HG02981 (cell line): Measurements from ENCODE around the gene DNAJC12.
A peak's percentile ranks its signal among the peaks of the same experiment; 100 is the strongest.
"Not testable (repeated sequence)": the region's sequence is repeated elsewhere in the genome, so short reads cannot be mapped to it uniquely, and the experiment has no call there.

ENCODE experiments used
- ATAC-seq: cut with Tn5 transposase; IDR thresholded peaks from one replicate; pipeline ENCODE4 v1.9.1; 2021; ENCODE audit warnings: mild to moderate bottlenecking, moderate library complexity; ENCODE audit not compliant: unreplicated experiment

Gene DNAJC12

DNA sequence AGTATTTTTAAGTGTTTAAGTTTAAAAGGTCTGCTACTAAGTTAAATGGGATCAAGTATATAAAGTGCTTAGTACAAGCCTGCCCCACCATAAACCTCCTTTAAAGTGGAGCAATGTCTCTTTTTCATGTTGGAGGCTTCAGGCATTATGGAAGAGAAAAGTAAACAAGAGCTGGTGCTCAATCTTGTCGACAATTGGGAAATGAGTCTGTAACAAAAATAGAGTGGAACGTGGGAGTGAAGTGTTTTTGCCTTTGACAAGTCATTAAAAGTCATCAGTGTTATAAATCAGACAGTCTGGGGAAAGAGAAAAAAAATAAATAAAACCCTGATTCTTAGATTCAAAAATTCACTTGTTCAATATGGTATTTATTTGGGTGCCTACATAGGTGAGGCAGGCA lies 44.7 kb downstream of the DNAJC12 start:
- ATAC-seq = no peak

DNA sequence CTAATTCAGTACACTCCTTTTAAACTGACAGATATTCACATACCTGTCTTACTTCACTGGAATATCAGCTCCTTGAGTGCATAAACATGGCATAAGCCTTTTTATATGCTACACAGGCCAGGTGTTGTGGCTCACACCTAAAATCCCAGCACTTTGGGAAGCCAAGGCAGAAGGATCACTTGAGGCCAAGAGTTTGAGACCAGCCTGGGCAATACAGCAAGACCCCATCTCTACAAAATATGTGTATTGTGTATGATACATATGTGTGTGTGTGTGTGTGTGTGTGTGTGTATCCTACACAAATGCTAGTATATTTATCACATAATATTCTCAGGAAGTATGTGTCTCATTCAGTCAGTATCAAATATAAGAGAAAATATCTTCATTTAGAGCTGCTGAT lies 45.3 kb downstream of the DNAJC12 start:
- ATAC-seq = no peak

GRCh38 chr10:67790534-67791408 lies 47.2 kb downstream of the DNAJC12 start:
- ATAC-seq = peak; percentile 54

DNA sequence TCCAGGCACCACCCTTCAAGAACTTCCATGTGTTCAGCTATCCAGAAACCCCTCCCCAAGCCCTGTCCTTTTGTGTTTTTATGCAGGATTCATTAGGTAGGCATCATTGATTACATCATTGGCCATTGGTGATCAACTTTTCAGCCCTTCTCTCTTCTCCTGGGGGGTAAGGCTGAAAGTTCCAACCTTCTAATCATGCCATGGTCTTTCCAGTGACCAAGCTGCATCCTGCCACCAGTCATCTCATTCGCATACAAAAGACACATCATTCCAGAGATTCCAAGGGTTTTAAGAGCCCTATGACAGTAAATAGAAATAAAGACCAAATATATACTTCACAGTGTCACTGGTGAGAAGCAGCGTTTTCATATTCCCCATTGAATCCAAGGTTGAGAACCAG lies 48.2 kb downstream of the DNAJC12 start:
- no peak for ATAC-seq

DNA sequence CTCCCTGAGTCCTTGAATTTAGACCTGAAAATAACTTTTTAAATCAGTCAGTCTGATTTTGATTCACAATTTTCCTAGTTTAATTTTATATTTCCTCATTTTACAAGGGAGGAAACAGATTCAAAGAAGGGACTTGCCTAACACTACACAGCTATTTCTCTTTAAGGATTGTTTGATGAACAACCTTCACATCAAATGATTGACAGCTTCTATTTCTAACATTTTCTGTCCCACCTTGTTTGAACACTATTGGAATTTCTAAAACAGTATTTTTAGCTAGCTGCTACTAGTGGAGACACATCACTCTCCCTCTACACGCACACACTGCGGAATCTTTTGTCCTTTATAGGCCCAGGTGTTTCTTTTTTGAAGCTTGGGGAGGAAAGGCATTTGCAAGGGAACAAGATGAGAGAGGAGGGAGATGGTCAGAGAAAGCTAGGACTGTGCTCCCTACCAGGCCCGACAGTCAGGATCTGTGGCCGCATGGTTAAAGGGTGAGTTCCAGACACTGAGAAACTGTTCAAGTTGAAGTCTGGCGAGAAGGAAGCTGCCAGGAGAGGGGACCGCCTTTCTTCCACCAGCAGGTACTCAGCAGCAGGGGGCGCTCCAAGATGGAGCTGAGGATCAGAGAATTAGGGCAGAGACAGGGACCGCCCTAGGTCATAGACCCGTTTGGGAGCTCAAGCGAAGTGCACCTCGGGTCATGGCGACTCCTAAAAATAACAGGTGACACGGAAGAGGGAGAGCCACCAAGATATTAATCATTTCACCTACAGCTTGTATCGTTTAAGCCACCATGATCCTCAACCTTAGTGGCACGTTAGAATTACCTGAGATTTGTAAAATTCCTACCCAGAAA lies 49.7 kb downstream of the DNAJC12 start:
- peak; percentile 40 for ATAC-seq

DNA sequence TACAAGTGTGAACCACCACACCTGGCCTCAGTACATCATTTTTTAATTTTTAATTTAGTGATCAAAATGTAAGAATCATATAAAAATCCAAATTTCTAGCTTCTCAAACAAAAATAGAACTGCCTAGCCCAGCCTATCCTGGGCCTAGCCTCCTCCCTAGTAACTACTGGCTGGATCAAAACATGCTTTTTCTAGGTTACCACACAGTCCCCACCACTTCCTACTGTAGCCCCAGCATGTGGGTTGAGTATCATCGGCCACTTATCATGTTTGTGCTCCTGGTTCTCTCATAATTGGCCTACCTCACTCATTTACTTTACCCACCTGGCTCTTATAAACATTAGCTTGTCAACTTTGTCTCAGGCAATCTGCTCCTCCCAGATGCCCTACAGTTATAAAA lies 52.9 kb downstream of the DNAJC12 start:
- no peak for ATAC-seq

- no peak for ATAC-seq
Measured at GRCh38 chr10:67784474-67784873, 53.5 kb downstream of the DNAJC12 start.

DNA sequence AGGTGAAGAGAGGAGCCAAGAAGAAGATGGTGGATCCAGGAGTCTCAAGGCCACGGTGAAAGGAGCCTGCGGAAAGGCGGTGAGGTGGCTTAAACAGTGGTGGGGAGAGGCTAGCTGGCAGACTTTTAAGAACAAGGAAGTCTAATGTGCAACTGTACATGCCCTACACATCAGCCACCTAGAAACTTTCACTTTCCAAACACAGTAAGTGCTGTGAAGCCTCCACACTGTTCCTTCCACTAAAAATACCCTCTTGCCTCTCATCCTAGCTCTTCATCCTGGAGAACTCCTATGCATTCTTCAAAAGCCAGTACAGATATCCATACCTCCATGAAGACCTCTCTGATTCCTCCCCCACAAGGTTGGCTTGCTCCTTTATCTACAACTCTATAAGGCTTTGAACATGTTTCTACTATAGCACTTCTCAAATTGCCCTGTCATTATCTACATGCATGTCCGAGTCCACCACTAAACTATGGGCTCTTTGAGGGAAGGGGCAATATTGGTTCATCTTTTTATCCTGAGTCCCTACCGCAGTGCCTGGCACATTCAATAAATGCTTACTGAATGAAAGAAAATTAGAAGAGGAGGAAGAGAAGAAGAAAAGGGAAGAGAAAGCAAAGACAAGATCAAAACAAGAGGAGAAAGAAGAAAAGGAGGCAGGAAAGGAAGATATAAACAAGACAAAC lies 54.2 kb downstream of the DNAJC12 start:
- no peak for ATAC-seq

- ATAC-seq = no peak
Measured at GRCh38 chr10:67782530-67782929, 55.5 kb downstream of the DNAJC12 start.

DNA sequence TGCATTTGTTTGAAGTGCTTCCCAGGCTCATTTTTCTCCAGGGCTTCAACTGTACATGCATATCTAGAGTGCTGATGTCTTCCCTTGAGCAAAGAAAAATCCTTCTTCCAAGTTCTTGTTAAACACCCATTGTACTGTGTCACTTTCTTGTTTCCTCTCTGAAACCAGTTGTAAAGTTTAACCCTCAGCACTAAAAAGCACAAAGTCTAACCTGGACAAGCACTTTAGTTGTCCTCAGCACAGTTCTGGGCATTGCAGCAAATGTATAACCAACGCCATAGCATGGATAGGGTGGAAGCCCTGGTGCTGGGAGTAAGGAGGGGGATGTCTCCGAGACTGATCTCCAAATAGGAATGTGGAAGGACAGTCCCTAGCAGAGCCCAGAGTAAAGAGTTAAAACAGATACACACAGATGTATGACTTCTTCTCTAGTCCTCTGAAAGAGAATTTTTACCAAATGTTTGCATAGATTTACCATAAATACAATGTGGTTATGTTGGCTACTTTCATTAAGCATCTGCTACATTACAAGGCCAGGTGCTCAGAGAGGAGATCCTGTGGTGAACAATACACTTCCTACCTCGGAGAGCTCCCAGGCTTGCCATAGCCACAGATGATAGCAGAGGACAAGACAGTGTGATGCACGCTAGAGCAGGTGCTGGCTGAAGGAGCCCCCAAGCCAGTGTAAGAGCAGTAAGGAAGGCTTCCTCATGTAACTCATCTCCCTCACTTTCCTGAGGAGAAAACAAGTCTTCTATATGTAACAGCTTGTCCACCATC lies 57.0 kb downstream of the DNAJC12 start:
- ATAC-seq = peak; percentile 79

DNA sequence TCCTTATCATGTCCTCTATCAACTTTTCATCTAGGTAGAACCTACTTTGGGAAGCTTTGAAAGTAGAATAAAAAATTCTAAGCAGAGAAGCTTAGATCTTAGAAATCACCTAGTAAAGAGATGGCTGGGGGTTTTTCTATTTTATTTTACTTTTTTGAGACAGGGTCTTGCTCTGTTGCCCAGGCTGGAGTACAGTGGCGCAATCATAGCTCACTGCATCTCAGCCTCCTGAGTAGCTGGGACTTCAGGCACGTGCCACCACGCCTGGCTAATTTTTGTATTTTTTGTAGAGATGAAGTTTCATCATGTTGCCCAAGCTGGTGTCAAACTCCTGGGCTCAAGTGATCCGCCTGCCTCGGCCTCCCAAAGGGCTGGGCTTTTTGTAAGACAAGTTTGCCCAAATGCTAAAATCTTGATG lies 57.8 kb downstream of the DNAJC12 start:
- not testable (repeated sequence) for ATAC-seq

- ATAC-seq = peak; percentile 32
Measured at GRCh38 chr10:67779465-67780203, 58.4 kb downstream of the DNAJC12 start.

- ATAC-seq = no peak
Measured at GRCh38 chr10:67776371-67776770, 61.6 kb downstream of the DNAJC12 start.

- ATAC-seq = no peak
Measured at GRCh38 chr10:67775279-67775678, 62.7 kb downstream of the DNAJC12 start.

- peak; percentile 96 for ATAC-seq
Measured at GRCh38 chr10:67772894-67773511, 65.0 kb downstream of the DNAJC12 start.

DNA sequence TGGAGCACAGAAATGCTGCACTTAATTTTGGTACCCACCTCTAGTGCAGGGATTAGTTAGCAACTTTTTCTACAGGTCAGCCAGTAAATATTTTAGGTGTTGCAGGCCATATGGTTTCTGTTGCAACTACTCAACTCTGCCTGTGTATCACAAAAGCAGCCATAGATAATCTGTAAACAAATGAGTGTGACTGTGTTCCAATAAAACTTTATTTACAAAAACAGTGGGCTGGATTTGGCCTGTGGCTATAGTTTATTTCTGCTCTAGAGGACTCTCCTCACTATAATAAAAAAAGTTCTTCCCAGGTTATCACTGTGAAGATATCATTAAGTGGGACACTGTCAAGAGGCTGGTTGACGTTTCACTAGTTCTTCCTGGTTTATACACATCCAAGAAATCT lies 65.8 kb downstream of the DNAJC12 start:
- ATAC-seq = no peak

- peak; percentile 10 for ATAC-seq
Measured at GRCh38 chr10:67771200-67771599, 66.8 kb downstream of the DNAJC12 start.

- peak; percentile 54 for ATAC-seq
Measured at GRCh38 chr10:67770537-67770936, 67.5 kb downstream of the DNAJC12 start.

GRCh38 chr10:67767244-67767643 lies 70.7 kb downstream of the DNAJC12 start:
- ATAC-seq = no peak
